SK-MEL-5 (cell line): Measurements from ENCODE around the gene KRTAP9-6. TPM values are rescaled to one million over a fixed set of nuclear protein-coding genes. Genes with fewer than 3 reads are reported as not detected.
"Not testable (repeated sequence)": the region's sequence is repeated elsewhere in the genome, so short reads cannot be mapped to it uniquely, and the experiment has no call there.

Experiments used
- DNase-seq: peaks from one replicate; pipeline ENCODE4 v3.0.0-alpha.2; 2016; ENCODE audit warnings: low read depth, low spot score
- in situ Hi-C: cut with HindIII; loops from 2 replicates; pipeline ENCODE4 v1.10.0; 2016; ENCODE audit warnings: low sequenced_read_pairs, high pct_unique_total_duplicates, low pct_unique_long_range_greater_than_20kb
- total RNA-seq: library from RNA; depleted of rRNA; stranded (reverse); fragments of >200 nt; shearing (Covaris generic); gene quantifications from 2 replicates; pipeline ENCODE4 v1.2.3, GENCODE V29; 2014

Gene KRTAP9-6
- total RNA-seq, 1 experiment from 2014 or later: not detected

DNA sequence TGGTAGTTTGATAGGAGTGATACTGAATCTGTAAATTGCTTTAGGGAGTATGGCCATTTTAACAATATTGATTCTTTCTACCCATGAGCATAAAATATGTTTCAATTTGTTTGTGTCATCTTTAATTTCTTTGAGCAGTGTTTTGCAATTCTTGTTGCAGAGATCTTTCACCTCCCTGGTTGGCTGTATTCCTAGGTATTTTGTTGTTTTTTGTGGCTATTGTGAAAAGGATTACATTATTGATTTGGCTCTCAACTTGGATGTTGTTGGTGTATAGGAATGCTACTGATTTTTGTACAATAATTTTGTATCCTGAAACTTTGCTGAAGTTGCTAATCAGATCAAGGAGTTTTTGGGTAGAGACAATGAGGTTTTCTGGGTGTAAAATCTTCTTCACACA is 6.8 kb upstream of the KRTAP9-6 start:
- in situ Hi-C loops: no loop called here
- DNase-seq: no peak

- in situ Hi-C loops: no loop called here
- no peak for DNase-seq
Measured at GRCh38 chr17:41263212-41263611, 2.0 kb upstream of the KRTAP9-6 start.

GRCh38 chr17:41264599-41264998 is 579 bp upstream of the KRTAP9-6 start:
- no peak for DNase-seq

DNA sequence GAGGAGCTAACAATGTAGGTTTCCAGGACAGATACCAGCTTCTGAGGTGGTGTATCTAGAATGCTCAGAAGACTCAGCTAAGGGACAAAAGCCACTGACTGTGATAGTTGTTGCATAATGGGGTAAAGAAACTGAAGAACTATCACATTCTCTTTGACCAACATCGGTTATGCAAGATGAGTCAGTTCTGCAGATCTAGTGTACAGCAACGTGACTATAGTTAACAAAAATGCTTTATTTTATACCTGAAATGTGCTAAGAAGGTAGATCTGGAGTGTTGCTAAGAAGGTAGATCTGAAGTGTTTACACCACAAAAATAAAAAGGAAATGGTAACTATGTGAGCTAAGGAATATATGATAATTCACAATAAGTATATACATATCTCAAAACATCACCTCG is 2.5 kb downstream of the KRTAP9-6 start:
- no peak for DNase-seq
- in situ Hi-C loops: no loop called here

More at GRCh38 chr17:41264599-41264998, 579 bp upstream of the KRTAP9-6 start:
- in situ Hi-C loops: no loop called here

DNA sequence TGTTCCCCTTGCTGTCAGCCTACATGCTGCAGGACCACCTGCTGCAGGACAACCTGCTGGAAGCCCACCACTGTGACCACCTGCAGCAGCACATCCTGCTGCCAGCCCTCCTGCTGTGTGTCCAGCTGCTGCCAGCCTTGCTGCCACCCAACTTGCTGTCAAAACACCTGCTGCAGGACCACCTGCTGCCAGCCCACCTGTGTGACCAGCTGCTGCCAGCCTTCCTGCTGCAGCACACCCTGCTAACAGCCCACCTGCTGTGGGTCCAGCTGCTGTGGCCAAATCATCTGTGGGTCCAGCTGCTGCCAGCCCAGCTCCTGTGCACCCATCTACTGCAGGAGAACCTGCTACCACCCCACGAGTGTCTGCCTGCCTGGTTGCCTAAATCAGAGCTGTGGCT is 6.1 kb downstream of the KRTAP9-6 start:
- in situ Hi-C loops, DNase-seq: not testable (repeated sequence)

DNA sequence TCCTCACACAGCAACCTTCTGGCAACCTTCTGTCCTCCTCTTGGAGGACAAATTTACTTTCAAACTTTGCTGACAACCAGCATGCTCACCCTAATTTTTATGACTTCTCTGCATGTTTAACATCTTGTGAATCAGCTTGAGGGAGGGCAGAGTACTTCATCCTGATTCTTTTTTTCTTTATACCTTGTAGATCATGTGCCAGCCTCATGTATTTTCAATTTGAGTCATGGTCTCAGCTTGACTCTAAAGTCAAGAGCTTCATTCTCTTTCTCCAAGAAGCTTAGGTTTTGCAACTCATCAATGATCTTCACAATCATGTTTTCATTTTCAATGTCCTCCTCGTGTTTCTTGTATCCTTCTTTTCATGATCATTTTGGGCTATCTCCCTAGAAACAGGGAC is 6.7 kb downstream of the KRTAP9-6 start:
- in situ Hi-C loops: no loop called here
- DNase-seq: no peak

DNA sequence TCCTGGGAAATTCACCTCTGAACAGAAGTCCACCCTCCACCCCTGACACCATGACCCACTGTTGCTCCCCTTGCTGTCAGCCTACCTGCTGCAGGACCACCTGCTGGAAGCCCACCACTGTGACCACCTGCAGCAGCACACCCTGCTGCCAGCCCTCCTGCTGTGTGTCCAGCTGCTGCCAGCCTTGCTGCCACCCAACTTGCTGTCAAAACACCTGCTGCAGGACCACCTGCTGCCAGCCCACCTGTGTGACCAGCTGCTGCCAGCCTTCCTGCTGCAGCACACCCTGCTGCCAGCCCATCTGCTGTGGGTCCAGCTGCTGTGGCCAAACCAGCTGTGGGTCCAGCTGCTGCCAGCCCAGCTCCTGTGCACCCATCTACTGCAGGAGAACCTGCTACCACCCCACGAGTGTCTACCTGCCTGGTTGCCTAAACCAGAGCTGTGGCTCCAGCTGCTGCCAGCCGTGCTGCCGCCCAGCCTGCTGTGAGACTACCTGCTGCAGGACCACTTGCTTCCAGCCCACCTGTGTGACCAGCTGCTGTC is 10.5 kb downstream of the KRTAP9-6 start, which contains the start of gene KRTAP9-7:
TSS of gene KRTAP9-7 (plus strand) at position 51 of the 543 bp plus-strand sequence. CDS start at position 51, 0 bp downstream.
- DNase-seq, in situ Hi-C loops: not testable (repeated sequence)

DNA sequence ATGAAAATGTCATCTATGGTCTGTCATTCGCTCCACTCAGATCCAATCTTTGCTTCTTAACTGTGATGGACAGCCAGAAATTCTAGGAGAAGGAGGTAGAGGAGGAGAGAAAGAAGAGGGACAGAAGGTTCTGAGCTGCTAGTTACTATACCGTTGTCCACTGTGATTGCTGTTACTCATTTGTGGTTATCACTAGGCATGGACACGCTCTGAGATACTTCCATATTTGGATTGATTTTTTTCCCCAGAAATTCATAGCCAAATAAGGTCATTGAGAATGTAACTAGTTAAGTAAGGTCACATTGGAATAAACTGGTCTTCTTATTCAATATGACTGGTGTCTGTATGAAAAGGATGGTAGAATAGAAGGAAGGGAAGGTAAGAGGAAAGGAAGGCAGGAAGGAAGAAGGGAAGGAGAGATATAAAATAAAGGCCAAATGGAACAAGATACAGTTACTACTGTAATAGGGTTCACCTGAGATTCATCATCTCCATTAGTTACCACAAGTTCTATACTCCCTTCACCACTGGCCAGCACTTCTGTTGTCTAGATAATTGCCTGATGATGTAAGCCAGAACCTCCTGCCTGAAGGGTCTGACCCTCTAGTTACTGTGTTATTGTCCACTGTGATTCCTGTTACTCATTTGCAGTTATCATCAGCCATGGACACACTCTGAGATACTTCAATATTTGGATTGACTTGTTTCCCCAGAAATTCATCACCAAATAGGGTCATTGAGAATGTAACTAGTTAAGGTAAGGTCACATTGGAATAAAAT is 13.2 kb downstream of the KRTAP9-6 start:
- no peak for DNase-seq
- in situ Hi-C loops: no loop called here

DNA sequence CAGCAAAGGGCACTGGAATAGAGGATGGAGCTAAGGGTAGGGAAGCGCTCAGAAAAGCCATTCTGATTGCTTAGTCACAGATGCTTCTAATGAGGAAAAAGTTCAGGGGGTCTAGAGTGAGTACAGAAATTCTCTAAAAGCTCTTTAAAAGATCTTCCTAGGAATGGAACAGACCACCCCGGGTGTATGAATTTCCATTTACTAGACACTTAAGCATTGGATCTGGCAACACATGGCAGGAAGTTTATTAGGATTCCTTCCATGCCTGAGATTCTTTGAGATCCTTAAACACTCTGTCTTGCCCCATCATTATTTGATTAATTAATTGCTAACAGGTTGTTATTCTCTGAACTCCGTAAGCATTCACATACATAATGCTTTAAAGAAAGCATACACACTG is 18.9 kb downstream of the KRTAP9-6 start:
- no peak for DNase-seq

GRCh38 chr17:41284546-41284945 is 19.4 kb downstream of the KRTAP9-6 start:
- DNase-seq: no peak
- in situ Hi-C loops: no loop called here

More for the DNA sequence above, 18.9 kb downstream of the KRTAP9-6 start:
- in situ Hi-C loops: no loop called here

GRCh38 chr17:41287050-41287449 is 21.9 kb downstream of the KRTAP9-6 start:
- in situ Hi-C loops: no loop called here
- no peak for DNase-seq

GRCh38 chr17:41294016-41294415 is 28.8 kb downstream of the KRTAP9-6 start:
- no peak for DNase-seq
- in situ Hi-C loops: no loop called here

GRCh38 chr17:41296846-41297245 is 31.7 kb downstream of the KRTAP9-6 start:
- no peak for DNase-seq
- in situ Hi-C loops: no loop called here

GRCh38 chr17:41298458-41299135 is 33.4 kb downstream of the KRTAP9-6 start:
- in situ Hi-C loops: no loop called here
- no peak for DNase-seq

DNA sequence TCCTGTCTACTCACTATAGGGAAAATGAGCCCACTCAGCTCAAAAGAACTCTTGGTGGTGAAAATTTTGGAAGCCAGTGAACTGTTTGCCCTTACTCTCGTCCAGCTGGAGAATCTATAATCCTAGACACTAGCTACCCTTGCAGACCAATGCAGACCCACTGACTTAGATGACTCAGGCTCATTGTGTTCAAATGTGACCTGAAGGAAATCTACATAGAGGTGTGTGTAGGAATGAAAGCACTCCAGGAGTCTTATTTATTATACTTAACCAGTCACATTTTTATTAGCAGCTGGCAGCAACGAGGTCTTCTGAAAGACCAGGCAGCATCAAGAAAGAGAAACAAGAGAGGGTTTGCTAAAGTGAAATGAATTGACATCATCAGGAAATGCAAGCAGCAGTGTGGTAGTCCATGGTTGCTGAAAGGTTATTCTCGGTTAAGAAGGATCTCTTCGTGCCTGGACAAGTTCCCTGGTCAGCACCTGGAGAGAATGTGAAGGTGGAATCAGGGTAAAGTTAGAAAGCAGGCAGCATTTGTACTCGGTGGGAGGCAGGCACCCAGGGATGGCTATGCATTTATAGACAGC is 36.1 kb downstream of the KRTAP9-6 start:
- in situ Hi-C loops: no loop called here
- no peak for DNase-seq

DNA sequence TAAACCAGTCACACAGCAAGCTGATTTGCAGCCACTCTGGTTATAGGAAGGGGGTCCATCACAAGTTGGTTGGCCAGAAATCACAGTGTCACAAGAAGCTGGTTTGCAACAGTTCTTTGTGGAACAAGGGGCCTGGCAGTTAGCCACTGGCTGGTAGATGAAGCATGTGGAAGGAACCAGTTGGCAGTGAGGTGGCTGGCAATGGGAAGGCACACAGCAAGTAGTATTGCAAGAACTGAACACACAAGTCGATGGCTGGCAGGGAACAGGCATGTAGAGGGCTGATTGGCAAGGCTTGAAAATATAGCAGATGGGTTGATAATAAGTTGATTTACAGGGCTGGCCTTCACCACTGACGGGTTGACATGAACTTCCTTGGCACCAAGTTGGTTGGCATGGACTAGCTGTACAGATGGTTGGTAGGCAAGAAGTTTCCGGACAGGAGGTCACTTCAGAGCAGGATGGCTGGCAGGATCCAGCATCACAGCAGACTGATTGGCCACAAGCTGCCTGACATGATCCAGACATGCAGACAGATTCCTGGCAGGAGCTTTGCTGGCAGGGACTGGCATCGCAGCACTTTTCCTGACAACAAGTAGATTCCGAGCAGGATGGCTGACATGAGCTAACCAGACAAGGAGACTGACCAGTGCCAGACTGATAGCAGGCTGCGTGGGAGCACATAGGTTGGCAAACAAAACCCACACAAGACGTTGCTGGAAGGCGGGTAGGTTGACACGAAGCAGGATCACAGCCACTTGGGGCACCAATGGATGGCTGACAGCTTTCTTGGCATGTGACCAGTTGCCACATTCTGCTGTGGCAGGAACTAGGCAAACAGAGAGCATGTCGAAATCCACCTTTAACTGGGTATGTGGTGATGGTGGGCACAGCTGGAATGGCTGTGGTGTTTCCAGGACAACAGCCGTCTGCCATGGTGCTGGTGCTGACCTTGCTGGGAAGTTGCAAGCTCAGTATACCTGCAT is 37.0 kb downstream of the KRTAP9-6 start, which contains the start of gene KRTAP29-1:
TSS of gene KRTAP29-1 (minus strand) at position 936 of the 986 bp plus-strand sequence. CDS start at position 936, 0 bp downstream.
- DNase-seq: no peak

DNA sequence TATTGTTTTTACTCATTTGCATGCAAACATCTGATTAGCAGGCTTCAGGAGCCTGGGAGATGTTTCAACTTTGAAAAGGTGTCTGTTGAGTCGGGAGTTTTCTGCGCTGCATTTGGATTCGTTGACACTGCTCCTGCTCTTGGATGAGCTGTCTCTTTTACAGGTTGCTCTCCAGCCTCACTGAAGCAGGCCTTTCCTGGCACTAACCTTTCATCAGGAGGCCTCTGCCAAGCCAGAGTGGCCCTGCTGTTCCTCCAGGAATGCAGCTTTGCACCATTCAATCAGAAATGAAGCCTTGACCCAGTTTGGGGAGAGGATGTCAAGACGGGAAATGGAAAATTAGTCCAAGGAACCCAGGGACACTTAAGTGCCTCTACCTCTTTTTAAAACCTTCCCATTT is 37.8 kb downstream of the KRTAP9-6 start:
- in situ Hi-C loops: no loop called here
- DNase-seq: no peak

More for the DNA sequence above, 37.0 kb downstream of the KRTAP9-6 start, which contains the start of gene KRTAP29-1:
- in situ Hi-C loops: no loop called here
